HepG2 (cell line): ENCODE data around the gene PRM2. TPM values are rescaled to one million over a fixed set of nuclear protein-coding genes. Genes with fewer than 3 reads are reported as not detected.
A peak's percentile ranks its signal among the peaks of the same experiment; 100 is the strongest.

Experiments used
- AKNA ChIP-seq: sonication (generic); formaldehyde crosslinking; IDR thresholded peaks from 2 replicates; pipeline ENCODE4 v1.4.0; 2020; ENCODE audit warnings: missing genetic modification reagents, borderline replicate concordance
- CEBPZ ChIP-seq: IDR thresholded peaks from 2 replicates; pipeline ENCODE4 v1.6.1; 2012; ENCODE audit warnings: low read length, improper control_type of control experiment
- CENPX ChIP-seq: sonication (generic); formaldehyde crosslinking; IDR thresholded peaks from 2 replicates; pipeline ENCODE4 v1.9.0; 2021; ENCODE audit warnings: mild to moderate bottlenecking, missing genetic modification reagents, moderate library complexity
- CHD2 ChIP-seq: IDR thresholded peaks from 2 replicates; pipeline ENCODE4 v1.6.1; 2011; ENCODE audit warnings: low read depth, low read length, improper control_type of control experiment
- CTCF ChIP-seq: sonication (generic); formaldehyde crosslinking; IDR thresholded peaks from 2 replicates; pipeline ENCODE4 v1.5.0; 2020; ENCODE audit warnings: mild to moderate bottlenecking, missing genetic modification reagents, moderate library complexity
- FOSL2 ChIP-seq: sonication (generic); formaldehyde crosslinking; IDR thresholded peaks from 2 replicates; pipeline ENCODE4 v1.4.0; 2020; ENCODE audit warnings: missing genetic modification reagents
- GLI4 ChIP-seq: sonication (generic); formaldehyde crosslinking; IDR thresholded peaks from 2 replicates; pipeline ENCODE4 v1.5.1; 2020; ENCODE audit warnings: missing genetic modification reagents, mild to moderate bottlenecking, moderate library complexity, borderline replicate concordance
- KDM1A ChIP-seq: IDR thresholded peaks from 2 replicates; pipeline ENCODE4 v1.6.1; 2016; ENCODE audit warnings: missing compliant biosample characterization
- MAFG ChIP-seq: sonication (generic); formaldehyde crosslinking; IDR thresholded peaks from 2 replicates; pipeline ENCODE4 v1.5.1; 2020; ENCODE audit warnings: mild to moderate bottlenecking, missing genetic modification reagents
- PCBP1 ChIP-seq: fragments of 200-400 bp; formaldehyde crosslinking; IDR thresholded peaks from 2 replicates; pipeline ENCODE4 v1.6.1; 2017; ENCODE audit warnings: mild to moderate bottlenecking, low read depth, low read length, borderline replicate concordance
- SAFB2 ChIP-seq: sonication (generic); formaldehyde crosslinking; IDR thresholded peaks from 2 replicates; pipeline ENCODE4 v1.5.1; 2020; ENCODE audit warnings: missing genetic modification reagents, low read depth, mild to moderate bottlenecking, borderline replicate concordance
- SKI ChIP-seq: fragments of 450-650 bp; IDR thresholded peaks from one replicate; pipeline ENCODE4 v1.6.1; 2018; ENCODE audit warnings: mild to moderate bottlenecking; ENCODE audit not compliant: partially characterized antibody
- SMARCC2 ChIP-seq: fragments of 450-650 bp; IDR thresholded peaks from 2 replicates; pipeline ENCODE4 v1.6.1; 2017; ENCODE audit warnings: antibody characterized with exemption, mild to moderate bottlenecking
- YEATS4 ChIP-seq: sonication (generic); formaldehyde crosslinking; IDR thresholded peaks from 2 replicates; pipeline ENCODE4 v1.4.0; 2020; ENCODE audit warnings: missing genetic modification reagents, borderline replicate concordance
- ZBTB3 ChIP-seq: sonication (generic); formaldehyde crosslinking; IDR thresholded peaks from 2 replicates; pipeline ENCODE4 v1.4.0; 2020; ENCODE audit warnings: low read depth, mild to moderate bottlenecking, moderate library complexity, missing genetic modification reagents, borderline replicate concordance
- ZBTB7A ChIP-seq: sonication (generic); formaldehyde crosslinking; IDR thresholded peaks from 2 replicates; pipeline ENCODE4 v1.8.0; 2022; ENCODE audit warnings: mild to moderate bottlenecking, missing genetic modification reagents
- ZFP41 ChIP-seq: sonication (generic); formaldehyde crosslinking; IDR thresholded peaks from 2 replicates; pipeline ENCODE4 v1.4.0; 2020; ENCODE audit warnings: mild to moderate bottlenecking, missing genetic modification reagents, borderline replicate concordance
- ZNF274 ChIP-seq: sonication (generic); formaldehyde crosslinking; IDR thresholded peaks from 2 replicates; pipeline ENCODE4 v1.5.1; 2020; ENCODE audit warnings: mild to moderate bottlenecking, missing genetic modification reagents
- ZNF678 ChIP-seq: sonication (generic); formaldehyde crosslinking; IDR thresholded peaks from 2 replicates; pipeline ENCODE4 v1.4.0; 2020; ENCODE audit warnings: mild to moderate bottlenecking, missing genetic modification reagents
- polyA plus RNA-seq, 8 experiments: library from polyadenylated mRNA; depleted of rRNA in 3 of 8; stranded (reverse) in 7 of 8; unstranded in 1 of 8; fragments of >200 nt; fragmentation: Illumina TruSeq in 4 of 8; extraction: Trizol in 4 of 8; gene quantifications; 2 replicates each; pipeline versions ENCODE4 v1.2.1 to v1.2.3, GENCODE V29; 2011 to 2016; ENCODE audit warnings: low read depth in 4 of 8, missing spikeins in 1 of 8, mixed read lengths in 1 of 8; ENCODE audit not compliant: insufficient read depth in 1 of 8
- total RNA-seq, 5 experiments: library from RNA; depleted of rRNA; stranded (reverse); fragments of >200 nt; fragmentation: Illumina TruSeq; extraction: Trizol; gene quantifications; 2 replicates each; pipeline ENCODE4 v1.2.3, GENCODE V29; 2016; ENCODE audit warnings: low read depth in 1 of 5

The PRM2 gene
- total and polyA plus RNA-seq, 2 of the 13 experiments (the other 11 are each of a cell fraction or from before 2014, with no cell fraction given): 0.54 TPM; not detected in 1

GRCh38 chr16:11309895-11310633 lies 33.8 kb upstream of the PRM2 start (continued):
- TF ChIP-seq GLI4 (0 out of 2 replicates have a peak, but pooled peaks have one; percentile 85), MAFG (no peak), CEBPZ (no peak), PCBP1 (no peak), ZFP41 (CRISPR knock-in tag) (0 out of 2 replicates have a peak, but pooled peaks have one; percentile 25), SAFB2 (0 out of 2 replicates have a peak, but pooled peaks have one; percentile 74), CHD2 (no peak), KDM1A (CRISPR knock-in tag) (peak; percentile 89), CENPX (no peak), SKI (peak; percentile 91), ZBTB7A (peak; percentile 77; the same call in 1 of the 2 replicates), YEATS4 (CRISPR knock-in tag) (no peak), AKNA (CRISPR knock-in tag) (no peak), ZNF678 (CRISPR knock-in tag) (no peak), ZBTB3 (CRISPR knock-in tag) (no peak), CTCF (CRISPR knock-in tag) (no peak), ZNF274 (CRISPR knock-in tag) (peak; percentile 68), FOSL2 (CRISPR knock-in tag) (no peak; the same call in none of the 2 replicates), SMARCC2 (no peak)
